Ishikawa (cell line): ENCODE measurements around the gene SH3BP5L.

Source experiments
- CEBPB ChIP-seq: IDR thresholded peaks from 2 replicates; pipeline ENCODE4 v1.6.1; 2012
- CREB1 ChIP-seq: IDR thresholded peaks from 2 replicates; pipeline ENCODE4 v1.6.1; 2012; ENCODE audit warnings: low read depth
- EGR1 ChIP-seq: IDR thresholded peaks from 2 replicates; pipeline ENCODE4 v1.6.1; 2012
- EP300 ChIP-seq: IDR thresholded peaks from 2 replicates; pipeline ENCODE4 v1.6.1; 2012; ENCODE audit warnings: borderline replicate concordance
- NFIC ChIP-seq: IDR thresholded peaks from 2 replicates; pipeline ENCODE4 v1.6.1; 2012
- RAD21 ChIP-seq: IDR thresholded peaks from 2 replicates; pipeline ENCODE4 v1.6.1; 2012; ENCODE audit warnings: low read depth
- TAF1 ChIP-seq: IDR thresholded peaks from 2 replicates; pipeline ENCODE4 v1.6.1; 2012; ENCODE audit warnings: low read depth, mild to moderate bottlenecking
- TCF12 ChIP-seq: IDR thresholded peaks from 2 replicates; pipeline ENCODE4 v1.6.1; 2012; ENCODE audit warnings: low read depth
- TEAD4 ChIP-seq: IDR thresholded peaks from 2 replicates; pipeline ENCODE4 v1.6.1; 2012
- YY1 ChIP-seq: IDR thresholded peaks from 2 replicates; pipeline ENCODE4 v1.6.1; 2012; ENCODE audit warnings: low read depth
- ZBTB7A ChIP-seq: IDR thresholded peaks from 2 replicates; pipeline ENCODE4 v1.6.1; 2012; ENCODE audit warnings: low read depth
- TF ChIP-seq, protein P1 (sequence below): IDR thresholded peaks from 2 replicates; pipeline ENCODE4 v1.6.1; 2012; ENCODE audit warnings: low read depth, mild to moderate bottlenecking
- TF ChIP-seq, protein P2 (sequence below): IDR thresholded peaks from 2 replicates; pipeline ENCODE4 v1.6.1; 2012

DNA sequence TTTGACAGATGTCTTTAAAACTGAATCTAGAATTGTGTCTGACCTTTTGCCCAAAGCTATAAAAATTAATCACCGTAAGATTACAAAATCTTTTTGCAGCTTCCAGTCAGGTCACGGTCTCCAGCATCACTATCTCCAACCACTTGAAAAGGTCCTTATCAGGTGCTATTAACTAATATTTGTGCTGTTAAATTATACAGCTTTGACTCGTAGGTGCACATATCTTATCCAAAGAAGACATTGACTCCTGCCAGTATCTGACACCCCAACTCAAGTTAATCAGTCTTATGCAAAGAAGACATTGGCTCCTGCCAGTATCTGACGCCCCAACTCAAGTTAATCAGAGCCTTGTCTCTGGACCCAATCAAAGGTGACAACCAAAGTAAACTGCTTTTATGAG lies 50.3 kb downstream of the SH3BP5L start:
- TF ChIP-seq EP300 = no peak
- TF ChIP-seq NFIC = no peak
- TF ChIP-seq ZBTB7A = no peak
- TF ChIP-seq TAF1 = no peak
- no peak for TF ChIP-seq CEBPB
- TF ChIP-seq, protein P1, sequence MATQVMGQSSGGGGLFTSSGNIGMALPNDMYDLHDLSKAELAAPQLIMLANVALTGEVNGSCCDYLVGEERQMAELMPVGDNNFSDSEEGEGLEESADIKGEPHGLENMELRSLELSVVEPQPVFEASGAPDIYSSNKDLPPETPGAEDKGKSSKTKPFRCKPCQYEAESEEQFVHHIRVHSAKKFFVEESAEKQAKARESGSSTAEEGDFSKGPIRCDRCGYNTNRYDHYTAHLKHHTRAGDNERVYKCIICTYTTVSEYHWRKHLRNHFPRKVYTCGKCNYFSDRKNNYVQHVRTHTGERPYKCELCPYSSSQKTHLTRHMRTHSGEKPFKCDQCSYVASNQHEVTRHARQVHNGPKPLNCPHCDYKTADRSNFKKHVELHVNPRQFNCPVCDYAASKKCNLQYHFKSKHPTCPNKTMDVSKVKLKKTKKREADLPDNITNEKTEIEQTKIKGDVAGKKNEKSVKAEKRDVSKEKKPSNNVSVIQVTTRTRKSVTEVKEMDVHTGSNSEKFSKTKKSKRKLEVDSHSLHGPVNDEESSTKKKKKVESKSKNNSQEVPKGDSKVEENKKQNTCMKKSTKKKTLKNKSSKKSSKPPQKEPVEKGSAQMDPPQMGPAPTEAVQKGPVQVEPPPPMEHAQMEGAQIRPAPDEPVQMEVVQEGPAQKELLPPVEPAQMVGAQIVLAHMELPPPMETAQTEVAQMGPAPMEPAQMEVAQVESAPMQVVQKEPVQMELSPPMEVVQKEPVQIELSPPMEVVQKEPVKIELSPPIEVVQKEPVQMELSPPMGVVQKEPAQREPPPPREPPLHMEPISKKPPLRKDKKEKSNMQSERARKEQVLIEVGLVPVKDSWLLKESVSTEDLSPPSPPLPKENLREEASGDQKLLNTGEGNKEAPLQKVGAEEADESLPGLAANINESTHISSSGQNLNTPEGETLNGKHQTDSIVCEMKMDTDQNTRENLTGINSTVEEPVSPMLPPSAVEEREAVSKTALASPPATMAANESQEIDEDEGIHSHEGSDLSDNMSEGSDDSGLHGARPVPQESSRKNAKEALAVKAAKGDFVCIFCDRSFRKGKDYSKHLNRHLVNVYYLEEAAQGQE = no peak
- TF ChIP-seq CREB1 = no peak
- TF ChIP-seq YY1 = no peak
- TF ChIP-seq TEAD4 = no peak
- TF ChIP-seq, protein P2, sequence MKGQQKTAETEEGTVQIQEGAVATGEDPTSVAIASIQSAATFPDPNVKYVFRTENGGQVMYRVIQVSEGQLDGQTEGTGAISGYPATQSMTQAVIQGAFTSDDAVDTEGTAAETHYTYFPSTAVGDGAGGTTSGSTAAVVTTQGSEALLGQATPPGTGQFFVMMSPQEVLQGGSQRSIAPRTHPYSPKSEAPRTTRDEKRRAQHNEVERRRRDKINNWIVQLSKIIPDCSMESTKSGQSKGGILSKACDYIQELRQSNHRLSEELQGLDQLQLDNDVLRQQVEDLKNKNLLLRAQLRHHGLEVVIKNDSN = no peak
- no peak for TF ChIP-seq RAD21
- TF ChIP-seq TCF12 = no peak
- TF ChIP-seq EGR1 = no peak
